Astrocyte of the spinal cord (primary cell): ENCODE results near the gene GDA.
"Not testable (repeated sequence)": the region's sequence is repeated elsewhere in the genome, so short reads cannot be mapped to it uniquely, and the experiment has no call there.

Experiments
- DNase-seq: peaks from one replicate; pipeline ENCODE4 v3.0.0; 2011; ENCODE audit warnings: low read depth, low spot score
- H3K4me3 ChIP-seq: 2 replicates; pipeline ENCODE4 v1.5.1; 2011; ENCODE audit warnings: low read depth, mild to moderate bottlenecking, low read length, moderate library complexity
- CTCF ChIP-seq: IDR thresholded peaks from 2 replicates; pipeline ENCODE4 v1.5.1; 2012; ENCODE audit warnings: low read depth, mild to moderate bottlenecking, low read length, inconsistent platforms
- in situ Hi-C: cut with HindIII; loops from 2 replicates; pipeline ENCODE4 v1.10.0; 2017; ENCODE audit warnings: low sequenced_read_pairs

GDA gene

GRCh38 chr9:72274916-72275315 lies 125.7 kb downstream of the GDA start:
- DNase-seq, result no peak
- in situ Hi-C loops, result no loop called here
- TF ChIP-seq CTCF, result no peak
- no peak overlapping the region for H3K4me3 ChIP-seq

- DNase-seq, result no peak
- no peak for TF ChIP-seq CTCF
- in situ Hi-C loops, result no loop called here
- no peak overlapping the region for H3K4me3 ChIP-seq
Measured at GRCh38 chr9:72276429-72276828, 127.2 kb downstream of the GDA start.

GRCh38 chr9:72278959-72279358 lies 129.7 kb downstream of the GDA start:
- in situ Hi-C loops, result no loop called here
- no peak for TF ChIP-seq CTCF
- no peak overlapping the region for H3K4me3 ChIP-seq
- no peak for DNase-seq

- in situ Hi-C loops, result no loop called here
- peak; percentile 96 for TF ChIP-seq CTCF
- no peak overlapping the region for H3K4me3 ChIP-seq
- DNase-seq, result peak; percentile 68
Measured at GRCh38 chr9:72280913-72281500, 131.8 kb downstream of the GDA start.

GRCh38 chr9:72289401-72289800 lies 140.2 kb downstream of the GDA start:
- TF ChIP-seq CTCF, result no peak
- H3K4me3 ChIP-seq, result no peak overlapping the region
- no peak for DNase-seq
- in situ Hi-C loops, result no loop called here

- no peak overlapping the region for H3K4me3 ChIP-seq
- in situ Hi-C loops, result no loop called here
- no peak for DNase-seq
- no peak for TF ChIP-seq CTCF
Measured at GRCh38 chr9:72290311-72290710, 141.1 kb downstream of the GDA start.

- in situ Hi-C loops, DNase-seq, H3K4me3 ChIP-seq: not testable (repeated sequence)
Measured at GRCh38 chr9:72291576-72291975, 142.3 kb downstream of the GDA start.
